Glomerular endothelial cell (primary cell): ENCODE measurements around the gene HTR5A. TPM values are rescaled to one million over a fixed set of nuclear protein-coding genes. Genes with fewer than 3 reads are reported as not detected.

ENCODE experiments used
- DNase-seq: peaks from one replicate; pipeline ENCODE4 v3.0.0-alpha.2; 2011; ENCODE audit warnings: low read depth, low spot score; ENCODE audit errors: extremely low read depth
- total RNA-seq: library from RNA; depleted of rRNA; stranded (reverse); fragments of >200 nt; gene quantifications from 2 replicates; pipeline ENCODE4 v1.2.3, GENCODE V29; 2015

Gene HTR5A
- total RNA-seq, 1 donor from 2014 or later = not detected

GRCh38 chr7:155136619-155137243 is 66.6 kb downstream of the HTR5A start:
- DNase-seq = no peak

Other genes starting within 250 kb of the HTR5A start
- 6.4 and 9.1 TPM in 2 replicates for gene PAXIP1, start 67.2 kb upstream of the HTR5A start, total RNA-seq
- 103 and 107 TPM in 2 replicates for gene INSIG1, start 227.6 kb downstream of the HTR5A start, total RNA-seq